NB4 (cell line): ENCODE data around the gene ZNF3.

Experiments
- DNase-seq: peaks from one replicate; pipeline ENCODE4 v3.0.0; 2010; ENCODE audit warnings: low read depth
- H3K4me3 ChIP-seq: one replicate; pipeline ENCODE4 v1.5.1; 2011; ENCODE audit warnings: mild to moderate bottlenecking, low read depth, low read length, moderate library complexity
- MYC ChIP-seq: IDR thresholded peaks from 2 replicates; pipeline ENCODE4 v1.6.1; 2011; ENCODE audit warnings: low read depth, low read length
- POLR2A ChIP-seq: IDR thresholded peaks from 2 replicates; pipeline ENCODE4 v1.6.1; 2011; ENCODE audit warnings: mild to moderate bottlenecking; ENCODE audit not compliant: insufficient read length; ENCODE audit errors: extremely low read depth
- TF ChIP-seq, protein P1 (sequence below): IDR thresholded peaks from 2 replicates; pipeline ENCODE4 v1.6.1; 2011; ENCODE audit warnings: low read depth, low read length
- TF ChIP-seq, protein P2 (sequence below): IDR thresholded peaks from one replicate; pipeline ENCODE4 v1.5.1; 2012; ENCODE audit warnings: low read depth, low read length

Gene ZNF3

DNA sequence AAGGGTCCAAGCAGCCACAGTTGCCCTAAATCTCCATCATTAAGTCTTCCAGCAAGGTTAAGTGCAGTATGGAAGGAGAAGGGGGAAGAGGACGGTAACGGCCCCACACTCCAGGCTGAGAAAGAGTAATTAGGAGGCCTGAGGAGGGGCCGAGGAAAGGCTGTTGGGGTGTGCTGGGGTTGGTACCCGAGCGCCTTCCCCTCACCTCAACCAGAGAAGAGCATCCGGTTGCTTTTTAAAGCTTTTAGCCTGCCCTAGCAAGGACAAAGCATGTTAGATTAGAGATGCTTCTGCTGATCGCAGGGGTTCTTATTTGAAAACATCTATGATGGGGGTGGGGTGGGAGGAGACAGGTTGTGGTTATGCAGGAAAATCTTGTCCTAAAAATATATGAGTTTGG is 40.9 kb downstream of the ZNF3 start:
- no peak overlapping the region for H3K4me3 ChIP-seq
- DNase-seq = no peak
- TF ChIP-seq, protein P1, sequence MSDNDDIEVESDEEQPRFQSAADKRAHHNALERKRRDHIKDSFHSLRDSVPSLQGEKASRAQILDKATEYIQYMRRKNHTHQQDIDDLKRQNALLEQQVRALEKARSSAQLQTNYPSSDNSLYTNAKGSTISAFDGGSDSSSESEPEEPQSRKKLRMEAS = no peak
- TF ChIP-seq POLR2A (no peak), MYC (no peak)
- TF ChIP-seq, protein P2, sequence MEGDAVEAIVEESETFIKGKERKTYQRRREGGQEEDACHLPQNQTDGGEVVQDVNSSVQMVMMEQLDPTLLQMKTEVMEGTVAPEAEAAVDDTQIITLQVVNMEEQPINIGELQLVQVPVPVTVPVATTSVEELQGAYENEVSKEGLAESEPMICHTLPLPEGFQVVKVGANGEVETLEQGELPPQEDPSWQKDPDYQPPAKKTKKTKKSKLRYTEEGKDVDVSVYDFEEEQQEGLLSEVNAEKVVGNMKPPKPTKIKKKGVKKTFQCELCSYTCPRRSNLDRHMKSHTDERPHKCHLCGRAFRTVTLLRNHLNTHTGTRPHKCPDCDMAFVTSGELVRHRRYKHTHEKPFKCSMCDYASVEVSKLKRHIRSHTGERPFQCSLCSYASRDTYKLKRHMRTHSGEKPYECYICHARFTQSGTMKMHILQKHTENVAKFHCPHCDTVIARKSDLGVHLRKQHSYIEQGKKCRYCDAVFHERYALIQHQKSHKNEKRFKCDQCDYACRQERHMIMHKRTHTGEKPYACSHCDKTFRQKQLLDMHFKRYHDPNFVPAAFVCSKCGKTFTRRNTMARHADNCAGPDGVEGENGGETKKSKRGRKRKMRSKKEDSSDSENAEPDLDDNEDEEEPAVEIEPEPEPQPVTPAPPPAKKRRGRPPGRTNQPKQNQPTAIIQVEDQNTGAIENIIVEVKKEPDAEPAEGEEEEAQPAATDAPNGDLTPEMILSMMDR = no peak

DNA sequence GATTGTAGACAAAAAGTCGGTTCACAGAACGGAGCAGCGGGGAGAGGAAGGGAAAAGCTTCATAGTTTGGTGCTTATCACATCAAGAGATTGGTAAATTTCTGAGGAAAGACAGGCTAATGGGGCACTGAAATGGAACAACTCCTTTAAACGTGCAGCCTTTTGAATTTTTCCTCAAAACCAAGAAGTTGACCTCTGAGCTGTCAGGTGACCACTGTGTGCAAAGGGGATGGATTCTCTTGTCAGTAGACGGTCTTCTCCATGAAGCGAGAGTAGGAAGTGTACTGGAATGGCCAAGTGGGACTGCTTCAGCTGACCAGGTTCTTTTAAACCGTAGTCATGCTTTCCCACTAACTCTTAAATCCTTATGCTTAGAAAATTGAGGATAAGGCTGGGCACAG is 43.2 kb downstream of the ZNF3 start:
- TF ChIP-seq, protein P2 = no peak
- TF ChIP-seq MYC (no peak), POLR2A (no peak)
- TF ChIP-seq, protein P1 = no peak
- DNase-seq = no peak
- no peak overlapping the region for H3K4me3 ChIP-seq

DNA sequence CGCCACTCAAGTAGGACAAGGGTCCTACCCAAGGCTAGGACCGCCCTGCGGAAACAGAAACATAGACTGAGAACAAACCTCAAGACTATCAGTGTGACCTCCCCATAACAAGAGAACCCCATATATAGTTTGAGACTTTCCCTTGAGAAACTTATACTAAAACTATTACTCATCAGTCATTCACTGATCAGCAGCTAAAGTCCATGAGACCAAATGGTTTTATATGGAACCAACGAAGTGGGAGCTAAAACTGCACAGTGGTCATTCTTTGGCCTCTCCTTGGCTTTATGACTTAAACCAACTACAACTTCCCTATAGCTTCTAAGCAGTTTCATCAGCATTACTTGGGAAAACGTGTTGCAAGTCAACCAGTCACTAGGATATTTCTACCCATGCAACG is 45.6 kb downstream of the ZNF3 start:
- TF ChIP-seq MYC (no peak), POLR2A (no peak)
- TF ChIP-seq, protein P2 = no peak
- TF ChIP-seq, protein P1 = no peak
- H3K4me3 ChIP-seq = no peak overlapping the region
- DNase-seq = no peak

DNA sequence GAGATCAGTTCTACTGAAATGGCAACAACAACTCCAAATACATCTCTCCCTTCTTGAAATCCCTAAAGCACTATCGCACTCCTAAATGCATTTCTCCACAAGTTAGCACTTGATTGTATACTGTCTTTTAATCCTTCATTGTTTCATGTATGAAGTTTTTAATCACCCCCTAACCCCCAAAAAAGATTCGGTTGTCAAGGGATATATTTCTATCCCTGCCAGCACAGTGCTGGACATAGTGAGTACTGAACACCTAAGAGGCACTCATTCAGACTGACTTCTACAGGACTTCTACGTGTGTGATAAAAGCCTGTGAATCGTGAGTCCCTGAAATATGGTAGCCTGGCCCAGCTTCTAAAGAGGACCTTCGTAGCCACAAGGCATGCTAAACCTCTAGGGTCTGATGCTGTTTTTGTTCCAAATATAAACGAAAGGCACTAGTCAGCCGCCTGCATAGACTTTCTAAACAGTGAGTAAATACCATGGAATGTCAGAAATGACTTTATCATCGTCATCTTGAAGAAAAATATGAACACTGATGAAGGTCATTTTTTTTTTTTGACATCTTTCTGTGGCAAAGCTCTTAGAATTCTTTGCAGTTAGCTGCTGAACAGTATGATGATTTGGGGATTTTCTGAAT is 46.5 kb downstream of the ZNF3 start:
- no peak overlapping the region for H3K4me3 ChIP-seq
- DNase-seq = no peak
- no peak for TF ChIP-seq POLR2A
- TF ChIP-seq, protein P1 = no peak
- TF ChIP-seq, protein P2 = no peak
- TF ChIP-seq MYC = no peak

DNA sequence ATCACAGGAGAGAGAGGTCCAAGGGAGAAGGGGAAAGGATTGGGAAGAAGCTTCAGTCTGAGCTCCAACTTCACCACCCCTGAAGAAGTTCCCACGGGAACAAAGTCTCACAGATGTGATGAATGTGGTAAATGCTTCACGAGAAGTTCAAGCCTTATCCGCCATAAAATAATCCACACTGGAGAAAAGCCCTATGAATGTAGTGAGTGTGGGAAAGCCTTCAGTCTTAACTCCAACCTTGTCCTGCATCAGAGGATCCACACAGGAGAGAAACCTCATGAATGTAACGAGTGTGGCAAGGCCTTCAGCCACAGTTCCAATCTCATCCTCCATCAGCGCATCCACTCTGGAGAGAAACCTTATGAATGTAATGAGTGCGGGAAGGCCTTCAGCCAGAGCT is 48.0 kb downstream of the ZNF3 start:
- DNase-seq = no peak
- no peak overlapping the region for H3K4me3 ChIP-seq
- TF ChIP-seq MYC (no peak), POLR2A (no peak)
- TF ChIP-seq, protein P1 = no peak
- TF ChIP-seq, protein P2 = no peak
